OCI-LY7 (cell line): ENCODE results near the gene ABCB11.

Experiments used
- EZH2phosphoT487 ChIP-seq: fragments of 200-600 bp; sonication (generic); IDR thresholded peaks from 2 replicates; pipeline ENCODE4 v1.6.1; 2018; ENCODE audit warnings: low read depth, borderline replicate concordance, mild to moderate bottlenecking, mixed run types, antibody characterized with exemption, low read length, moderate library complexity, mixed read lengths
- TF ChIP-seq, protein P1 (sequence below): fragments of 200-600 bp; sonication (generic); conservative IDR thresholded peaks from 2 replicates; pipeline ENCODE4 v1.5.1; 2014; ENCODE audit warnings: mild to moderate bottlenecking, antibody characterized with exemption, low read length, moderate library complexity, mixed read lengths

DNA sequence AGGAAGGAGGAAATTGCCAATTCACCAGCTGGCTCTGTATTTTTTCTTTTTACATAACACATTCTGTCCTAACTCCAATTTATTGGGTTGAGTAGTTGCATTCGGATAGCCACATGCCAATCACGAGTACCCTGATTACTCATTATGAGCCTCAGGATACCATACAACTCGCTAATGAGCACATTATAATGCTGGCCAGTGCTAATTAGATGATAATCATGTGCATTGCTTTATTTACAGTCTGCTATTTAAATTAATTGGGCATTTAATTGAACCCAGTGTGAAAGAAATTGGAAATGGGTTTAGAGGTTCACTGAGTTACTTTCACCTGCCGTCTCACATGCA, 114.8 kb downstream of the ABCB11 start:
- TF ChIP-seq, protein P1, sequence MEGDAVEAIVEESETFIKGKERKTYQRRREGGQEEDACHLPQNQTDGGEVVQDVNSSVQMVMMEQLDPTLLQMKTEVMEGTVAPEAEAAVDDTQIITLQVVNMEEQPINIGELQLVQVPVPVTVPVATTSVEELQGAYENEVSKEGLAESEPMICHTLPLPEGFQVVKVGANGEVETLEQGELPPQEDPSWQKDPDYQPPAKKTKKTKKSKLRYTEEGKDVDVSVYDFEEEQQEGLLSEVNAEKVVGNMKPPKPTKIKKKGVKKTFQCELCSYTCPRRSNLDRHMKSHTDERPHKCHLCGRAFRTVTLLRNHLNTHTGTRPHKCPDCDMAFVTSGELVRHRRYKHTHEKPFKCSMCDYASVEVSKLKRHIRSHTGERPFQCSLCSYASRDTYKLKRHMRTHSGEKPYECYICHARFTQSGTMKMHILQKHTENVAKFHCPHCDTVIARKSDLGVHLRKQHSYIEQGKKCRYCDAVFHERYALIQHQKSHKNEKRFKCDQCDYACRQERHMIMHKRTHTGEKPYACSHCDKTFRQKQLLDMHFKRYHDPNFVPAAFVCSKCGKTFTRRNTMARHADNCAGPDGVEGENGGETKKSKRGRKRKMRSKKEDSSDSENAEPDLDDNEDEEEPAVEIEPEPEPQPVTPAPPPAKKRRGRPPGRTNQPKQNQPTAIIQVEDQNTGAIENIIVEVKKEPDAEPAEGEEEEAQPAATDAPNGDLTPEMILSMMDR, result no peak
- no peak for TF ChIP-seq EZH2phosphoT487
